ENCODE results near the gene USP47. TPM values are rescaled to one million over a fixed set of nuclear protein-coding genes. Genes with fewer than 3 reads are reported as not detected.

Gene USP47
- total and polyA plus RNA-seq, 9 of the 15 experiments (the other 6 are each of a cell fraction or from before 2014, with no cell fraction given), result 13.1 to 63.6 (median 34.7) TPM

DNA sequence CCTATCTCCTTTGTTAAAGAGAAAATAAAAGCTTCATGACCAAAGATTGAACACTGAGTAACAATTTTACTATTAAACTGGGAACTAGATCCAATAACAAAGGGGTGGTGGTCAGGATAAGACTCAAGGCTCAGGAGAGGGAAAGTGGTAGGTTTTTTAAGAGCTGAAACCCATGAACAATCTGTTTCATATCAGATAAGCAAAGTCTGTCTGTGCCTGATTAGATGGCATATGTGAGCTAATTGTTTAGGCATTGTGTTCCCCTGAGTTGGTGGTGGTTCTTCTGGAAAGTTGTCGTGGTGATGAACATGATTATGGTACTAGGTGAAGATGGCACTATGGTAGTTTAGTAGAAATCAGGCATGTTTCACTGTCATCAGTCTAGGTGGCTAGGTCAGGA lies 24.4 kb downstream of the USP47 start (continued):
- TF ChIP-seq, protein P1, sequence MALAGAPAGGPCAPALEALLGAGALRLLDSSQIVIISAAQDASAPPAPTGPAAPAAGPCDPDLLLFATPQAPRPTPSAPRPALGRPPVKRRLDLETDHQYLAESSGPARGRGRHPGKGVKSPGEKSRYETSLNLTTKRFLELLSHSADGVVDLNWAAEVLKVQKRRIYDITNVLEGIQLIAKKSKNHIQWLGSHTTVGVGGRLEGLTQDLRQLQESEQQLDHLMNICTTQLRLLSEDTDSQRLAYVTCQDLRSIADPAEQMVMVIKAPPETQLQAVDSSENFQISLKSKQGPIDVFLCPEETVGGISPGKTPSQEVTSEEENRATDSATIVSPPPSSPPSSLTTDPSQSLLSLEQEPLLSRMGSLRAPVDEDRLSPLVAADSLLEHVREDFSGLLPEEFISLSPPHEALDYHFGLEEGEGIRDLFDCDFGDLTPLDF (CRISPR knock-in tag; IDR thresholded peaks at IDR 0.05), result no peak
- peak; percentile 50; the same call in 1 of the 2 replicates for TF ChIP-seq PML (IDR thresholded peaks at IDR 0.05; ENCODE audit: low read length)
- no peak for TF ChIP-seq CBX8 (IDR thresholded peaks at IDR 0.05; ENCODE audit: borderline replicate concordance, extremely low read depth, low read depth, low read length, poor library complexity, severe bottlenecking)
- TF ChIP-seq DIDO1 (tag; IDR thresholded peaks at IDR 0.05; ENCODE audit: low read depth), result no peak
- peak; percentile 89 for TF ChIP-seq TEAD4 (IDR thresholded peaks at IDR 0.05; ENCODE audit: low read length)
- TF ChIP-seq TEAD4 (CRISPR knock-in tag; IDR thresholded peaks at IDR 0.05; ENCODE audit: borderline replicate concordance), result no peak
- TF ChIP-seq TAL1 (IDR thresholded peaks at IDR 0.05), result peak; percentile 83
- no peak for TF ChIP-seq KAT7 (CRISPR knock-in tag; IDR thresholded peaks at IDR 0.05; ENCODE audit: borderline replicate concordance)
- peak; percentile 77 for TF ChIP-seq SMARCA4 (IDR thresholded peaks at IDR 0.05)
- TF ChIP-seq, protein P2, sequence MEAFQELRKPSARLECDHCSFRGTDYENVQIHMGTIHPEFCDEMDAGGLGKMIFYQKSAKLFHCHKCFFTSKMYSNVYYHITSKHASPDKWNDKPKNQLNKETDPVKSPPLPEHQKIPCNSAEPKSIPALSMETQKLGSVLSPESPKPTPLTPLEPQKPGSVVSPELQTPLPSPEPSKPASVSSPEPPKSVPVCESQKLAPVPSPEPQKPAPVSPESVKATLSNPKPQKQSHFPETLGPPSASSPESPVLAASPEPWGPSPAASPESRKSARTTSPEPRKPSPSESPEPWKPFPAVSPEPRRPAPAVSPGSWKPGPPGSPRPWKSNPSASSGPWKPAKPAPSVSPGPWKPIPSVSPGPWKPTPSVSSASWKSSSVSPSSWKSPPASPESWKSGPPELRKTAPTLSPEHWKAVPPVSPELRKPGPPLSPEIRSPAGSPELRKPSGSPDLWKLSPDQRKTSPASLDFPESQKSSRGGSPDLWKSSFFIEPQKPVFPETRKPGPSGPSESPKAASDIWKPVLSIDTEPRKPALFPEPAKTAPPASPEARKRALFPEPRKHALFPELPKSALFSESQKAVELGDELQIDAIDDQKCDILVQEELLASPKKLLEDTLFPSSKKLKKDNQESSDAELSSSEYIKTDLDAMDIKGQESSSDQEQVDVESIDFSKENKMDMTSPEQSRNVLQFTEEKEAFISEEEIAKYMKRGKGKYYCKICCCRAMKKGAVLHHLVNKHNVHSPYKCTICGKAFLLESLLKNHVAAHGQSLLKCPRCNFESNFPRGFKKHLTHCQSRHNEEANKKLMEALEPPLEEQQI (IDR thresholded peaks at IDR 0.05), result peak; percentile 64; the same call in 1 of the 2 replicates
- TF ChIP-seq OTX1 (CRISPR knock-in tag; IDR thresholded peaks at IDR 0.05), result no peak
- peak; percentile 70 for TF ChIP-seq STAT5A (IDR thresholded peaks at IDR 0.05; ENCODE audit: borderline replicate concordance, low read length)
- TF ChIP-seq, protein P3, sequence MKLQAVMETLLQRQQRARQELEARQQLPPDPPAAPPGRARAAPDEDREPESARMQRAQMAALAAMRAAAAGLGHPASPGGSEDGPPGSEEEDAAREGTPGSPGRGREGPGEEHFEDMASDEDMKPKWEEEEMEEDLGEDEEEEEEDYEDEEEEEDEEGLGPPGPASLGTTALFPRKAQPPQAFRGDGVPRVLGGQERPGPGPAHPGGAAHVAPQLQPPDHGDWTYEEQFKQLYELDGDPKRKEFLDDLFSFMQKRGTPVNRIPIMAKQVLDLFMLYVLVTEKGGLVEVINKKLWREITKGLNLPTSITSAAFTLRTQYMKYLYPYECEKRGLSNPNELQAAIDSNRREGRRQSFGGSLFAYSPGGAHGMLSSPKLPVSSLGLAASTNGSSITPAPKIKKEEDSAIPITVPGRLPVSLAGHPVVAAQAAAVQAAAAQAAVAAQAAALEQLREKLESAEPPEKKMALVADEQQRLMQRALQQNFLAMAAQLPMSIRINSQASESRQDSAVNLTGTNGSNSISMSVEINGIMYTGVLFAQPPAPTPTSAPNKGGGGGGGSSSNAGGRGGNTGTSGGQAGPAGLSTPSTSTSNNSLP (IDR thresholded peaks at IDR 0.05; ENCODE audit: borderline replicate concordance, low read depth, low read length), result peak; percentile 38; the same call in 1 of the 2 replicates
- peak; percentile 34; the same call in 1 of the 2 replicates for TF ChIP-seq KLF16 (IDR thresholded peaks at IDR 0.05)
